Neural progenitor cell (in vitro differentiated cells): ENCODE results near the gene OPN5. TPM values are rescaled to one million over a fixed set of nuclear protein-coding genes. Genes with fewer than 3 reads are reported as not detected.

Experiments used
- DNase-seq: peaks from one replicate; pipeline ENCODE4 v3.0.0-alpha.2; 2016; ENCODE audit warnings: low spot score
- H2AFZ ChIP-seq: fragments of 200-600 bp; sonication (generic); replicated peaks from 2 replicates; pipeline ENCODE4 v1.6.1; 2016; ENCODE audit warnings: antibody characterized with exemption
- H3F3A ChIP-seq: fragments of 200-600 bp; sonication (generic); 2 replicates; pipeline ENCODE4 v1.6.1; 2016; ENCODE audit warnings: antibody characterized with exemption, low read depth
- H3K27ac ChIP-seq: fragments of 200-600 bp; sonication (generic); 2 replicates; pipeline ENCODE4 v1.5.1; 2016; ENCODE audit warnings: mild to moderate bottlenecking
- H3K27me3 ChIP-seq: fragments of 200-600 bp; sonication (generic); 2 replicates; pipeline ENCODE4 v1.6.1; 2016; ENCODE audit warnings: mild to moderate bottlenecking, moderate library complexity
- H3K36me3 ChIP-seq: fragments of 200-600 bp; sonication (generic); 2 replicates; pipeline ENCODE4 v1.5.1; 2016
- H3K4me1 ChIP-seq: fragments of 200-600 bp; sonication (generic); 2 replicates; pipeline ENCODE4 v1.6.1; 2016; ENCODE audit warnings: mixed run types
- H3K4me2 ChIP-seq: fragments of 200-600 bp; sonication (generic); 2 replicates; pipeline ENCODE4 v1.6.1; 2016
- H3K4me3 ChIP-seq: fragments of 200-600 bp; sonication (generic); 2 replicates; pipeline ENCODE4 v1.5.1; 2016
- H3K79me2 ChIP-seq: fragments of 200-600 bp; sonication (generic); 2 replicates; pipeline ENCODE4 v1.6.1; 2016; ENCODE audit warnings: low read depth
- H3K9ac ChIP-seq: fragments of 200-600 bp; sonication (generic); 2 replicates; pipeline ENCODE4 v1.6.1; 2016
- H3K9me3 ChIP-seq: fragments of 200-600 bp; sonication (generic); 2 replicates; pipeline ENCODE4 v1.5.1; 2016; ENCODE audit warnings: low read depth
- H4K20me1 ChIP-seq: fragments of 200-600 bp; sonication (generic); 2 replicates; pipeline ENCODE4 v1.6.1; 2016; ENCODE audit warnings: low read depth
- H3K27ac Mint-ChIP-seq: 3 replicates; pipeline ENCODE4 v1.8.0; 2021; ENCODE audit warnings: mixed read lengths
- H3K27me3 Mint-ChIP-seq: 2 replicates; pipeline ENCODE4 v1.8.0; 2022; ENCODE audit warnings: low read depth, mild to moderate bottlenecking, inconsistent platforms, moderate library complexity, mixed read lengths; ENCODE audit not compliant: insufficient read depth
- H3K36me3 Mint-ChIP-seq: 3 replicates; pipeline ENCODE4 v1.8.0; 2021; ENCODE audit warnings: mixed read lengths
- H3K4me1 Mint-ChIP-seq: 3 replicates; pipeline ENCODE4 v1.8.0; 2021; ENCODE audit warnings: mixed read lengths
- H3K4me3 Mint-ChIP-seq: 3 replicates; pipeline ENCODE4 v1.8.0; 2021; ENCODE audit warnings: mild to moderate bottlenecking, moderate library complexity, mixed read lengths
- H3K9me3 Mint-ChIP-seq: 3 replicates; pipeline ENCODE4 v1.8.0; 2020; ENCODE audit warnings: mixed read lengths
- CTCF ChIP-seq: fragments of 200-600 bp; sonication (generic); IDR thresholded peaks from 2 replicates; pipeline ENCODE4 v1.5.1; 2017; ENCODE audit warnings: antibody characterized with exemption, mild to moderate bottlenecking
- EZH2 ChIP-seq: fragments of 200-600 bp; sonication (generic); IDR thresholded peaks from 2 replicates; pipeline ENCODE4 v1.6.1; 2017; ENCODE audit warnings: antibody characterized with exemption, mild to moderate bottlenecking, moderate library complexity
- EZH2phosphoT487 ChIP-seq: fragments of 200-600 bp; sonication (generic); IDR thresholded peaks from 2 replicates; pipeline ENCODE4 v1.6.1; 2017; ENCODE audit warnings: antibody characterized with exemption
- total RNA-seq: library from RNA; depleted of rRNA; stranded (reverse); fragments of >200 nt; gene quantifications from 2 replicates; pipeline ENCODE4 v1.2.3, GENCODE V29; 2015; ENCODE audit warnings: low replicate concordance

Gene OPN5
- total RNA-seq, 1 donor from 2014 or later, result not detected

DNA sequence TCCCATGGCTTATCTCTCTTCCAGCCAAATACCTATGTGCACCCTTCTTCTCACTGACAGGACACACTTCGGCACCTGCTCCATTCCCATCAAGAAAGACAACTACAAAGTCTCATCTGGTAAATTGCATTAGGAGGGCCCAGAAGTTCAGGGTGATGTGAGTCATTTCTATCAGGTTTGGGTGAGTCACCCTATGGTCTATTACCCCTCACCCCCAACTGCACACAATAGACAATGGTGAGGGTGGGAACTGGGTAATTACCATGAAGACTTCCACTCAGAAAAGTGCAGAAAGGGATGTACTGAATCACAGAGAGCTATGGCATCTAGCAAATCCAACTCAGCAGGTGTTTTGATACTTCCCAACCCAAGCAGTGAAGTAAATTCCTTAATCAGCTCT, 54.8 kb downstream of the OPN5 start:
- no peaks in the 10 kb centered on the region for H3K4me1 Mint-ChIP-seq
- Histone ChIP-seq H3K79me2 (no peaks in the 10 kb centered on the region), H3K36me3 (no peaks in the 10 kb centered on the region), H3K4me3 (no peak overlapping the region), H3K27ac (no peak overlapping the region), H3K9me3 (no peaks in the 10 kb centered on the region), H3K9ac (no peak overlapping the region), H4K20me1 (no peaks in the 10 kb centered on the region), H3K4me1 (no peaks in the 10 kb centered on the region), H3K4me2 (no peak overlapping the region), H3F3A (no peaks in the 10 kb centered on the region), H3K27me3 (no peaks in the 10 kb centered on the region), H2AFZ (no peak overlapping the region)
- no peak overlapping the region for H3K4me3 Mint-ChIP-seq
- no peaks in the 10 kb centered on the region for H3K27me3 Mint-ChIP-seq
- no peak for TF ChIP-seq CTCF
- no peak for TF ChIP-seq EZH2
- no peak for TF ChIP-seq EZH2phosphoT487
- peaks cover 3% of the 10 kb centered on the region for H3K9me3 Mint-ChIP-seq
- no peaks in the 10 kb centered on the region for H3K36me3 Mint-ChIP-seq
- H3K27ac Mint-ChIP-seq, result no peak overlapping the region
- no peak for DNase-seq

- Histone ChIP-seq H3K4me1 (no peaks in the 10 kb centered on the region), H3K9ac (no peak overlapping the region), H3F3A (no peaks in the 10 kb centered on the region), H2AFZ (no peak overlapping the region), H3K9me3 (no peaks in the 10 kb centered on the region), H3K79me2 (no peaks in the 10 kb centered on the region), H4K20me1 (no peaks in the 10 kb centered on the region), H3K36me3 (no peaks in the 10 kb centered on the region), H3K27me3 (no peaks in the 10 kb centered on the region), H3K27ac (no peak overlapping the region), H3K4me3 (no peak overlapping the region), H3K4me2 (no peak overlapping the region)
- TF ChIP-seq CTCF (no peak), EZH2 (no peak), EZH2phosphoT487 (no peak)
- no peak for DNase-seq
- no peaks in the 10 kb centered on the region for H3K4me1 Mint-ChIP-seq
- no peak overlapping the region for H3K4me3 Mint-ChIP-seq
- no peaks in the 10 kb centered on the region for H3K27me3 Mint-ChIP-seq
- no peak overlapping the region for H3K27ac Mint-ChIP-seq
- H3K36me3 Mint-ChIP-seq, result no peaks in the 10 kb centered on the region
- H3K9me3 Mint-ChIP-seq, result peaks cover 3% of the 10 kb centered on the region
These were observed 57.8 kb downstream of the OPN5 start for GRCh38 chr6:47839645-47840044.

DNA sequence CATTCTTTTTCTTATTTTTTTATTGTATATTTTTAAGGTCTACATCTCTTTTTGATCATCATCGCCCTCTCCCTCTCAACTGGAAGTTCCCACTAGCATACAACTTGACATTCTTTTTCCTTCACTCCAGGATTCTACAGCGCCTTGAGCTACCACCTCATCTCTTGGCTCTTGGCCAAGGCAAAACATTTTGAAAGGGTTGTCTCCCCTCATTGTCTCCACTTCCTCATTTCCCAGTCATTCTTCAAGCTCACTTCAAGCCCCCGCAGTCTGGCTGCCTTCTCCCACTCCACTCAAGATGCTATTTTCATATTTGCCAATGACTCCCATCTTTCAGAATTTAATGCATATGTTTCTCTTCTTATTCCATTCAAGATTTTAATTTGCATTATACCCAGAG, 63.0 kb downstream of the OPN5 start:
- H3K4me3 Mint-ChIP-seq, result no peak overlapping the region
- Histone ChIP-seq H3K9me3 (no peaks in the 10 kb centered on the region), H4K20me1 (no peaks in the 10 kb centered on the region), H3K4me2 (no peak overlapping the region), H3K27ac (no peak overlapping the region), H3K4me1 (no peaks in the 10 kb centered on the region), H3K9ac (no peak overlapping the region), H3K27me3 (no peaks in the 10 kb centered on the region), H3F3A (no peaks in the 10 kb centered on the region), H3K36me3 (no peaks in the 10 kb centered on the region), H3K79me2 (no peaks in the 10 kb centered on the region), H3K4me3 (no peak overlapping the region), H2AFZ (no peak overlapping the region)
- no peaks in the 10 kb centered on the region for H3K9me3 Mint-ChIP-seq
- no peak for DNase-seq
- no peaks in the 10 kb centered on the region for H3K36me3 Mint-ChIP-seq
- H3K27ac Mint-ChIP-seq, result no peak overlapping the region
- no peaks in the 10 kb centered on the region for H3K4me1 Mint-ChIP-seq
- peaks cover under 1% of the 10 kb centered on the region for H3K27me3 Mint-ChIP-seq
- TF ChIP-seq EZH2 (no peak), CTCF (no peak), EZH2phosphoT487 (no peak)
